SK-N-SH (cell line): Measurements from ENCODE around the gene TRIM44. TPM values are rescaled to one million over a fixed set of nuclear protein-coding genes. Genes with fewer than 3 reads are reported as not detected.

Experiments used
- CTCF ChIA-PET: fragments of 300-600, 350-600 bp; formaldehyde crosslinking; extraction: SDS; loops from one replicate; lab custom pipeline; 2021; lab: Yijun Ruan, JAX
- POLR2A ChIA-PET: fragments of 350-600 bp; sonication (Branson Sonifier 250); formaldehyde crosslinking; extraction: SDS; loops from one replicate; lab custom pipeline; 2020; ENCODE audit warnings: antibody characterized with exemption, inconsistent platforms; lab: Yijun Ruan, JAX
- DNase-seq: peaks from one replicate; pipeline ENCODE4 v3.0.0; 2012
- H2AFZ ChIP-seq: fragments of 200-600 bp; sonication (generic); 2 replicates; pipeline ENCODE4 v1.8.1; 2016; ENCODE audit warnings: antibody characterized with exemption, mild to moderate bottlenecking, low read depth
- H3F3A ChIP-seq: fragments of 200-600 bp; sonication (generic); replicated peaks from 2 replicates; pipeline ENCODE3; 2016; ENCODE audit warnings: antibody characterized with exemption, mild to moderate bottlenecking; ENCODE audit not compliant: insufficient read depth
- H3K27ac ChIP-seq, 2 experiments: fragments of 200-500 bp in 1 of 2; fragments of 200-600 bp in 1 of 2; sonication (Bioruptor generic) in 1 of 2; sonication (generic), shearing (Covaris generic) in 1 of 2; 2 replicates each; pipeline versions ENCODE4 v1.5.1 to v1.6.1; 2014 to 2016; ENCODE audit warnings: low read depth in 2 of 2, inconsistent platforms in 1 of 2, low read length in 1 of 2, mild to moderate bottlenecking in 1 of 2, mixed read lengths in 1 of 2
- H3K27me3 ChIP-seq: fragments of 200-600 bp; sonication (generic), shearing (Covaris generic); 2 replicates; pipeline ENCODE4 v1.6.1; 2016; ENCODE audit warnings: mixed run types; ENCODE audit not compliant: insufficient read depth
- H3K36me3 ChIP-seq, 2 experiments: fragments of 200-500 bp in 1 of 2; fragments of 200-600 bp in 1 of 2; sonication (Bioruptor generic) in 1 of 2; sonication (generic) in 1 of 2; replicated peaks in 1 of 2; 2 replicates each; pipeline versions ENCODE3 to v1.5.1; 2014 to 2016; ENCODE audit warnings: low read length in 1 of 2, mild to moderate bottlenecking in 1 of 2; ENCODE audit not compliant: insufficient read depth in 2 of 2, control insufficient read depth in 1 of 2
- H3K4me1 ChIP-seq, 2 experiments: fragments of 200-500 bp in 1 of 2; fragments of 200-600 bp in 1 of 2; sonication (Bioruptor generic) in 1 of 2; sonication (generic), shearing (Covaris generic) in 1 of 2; 2 replicates each; pipeline versions ENCODE4 v1.5.1 to v1.6.1; 2014 to 2016; ENCODE audit warnings: low read depth in 1 of 2, low read length in 1 of 2, mixed run types in 1 of 2; ENCODE audit not compliant: insufficient read depth in 2 of 2, control insufficient read depth in 1 of 2
- H3K4me2 ChIP-seq: fragments of 200-600 bp; sonication (generic), shearing (Covaris generic); 2 replicates; pipeline ENCODE4 v1.6.1; 2017; ENCODE audit warnings: mixed run types
- H3K4me3 ChIP-seq, 2 experiments: fragments of 200-500 bp in 1 of 2; fragments of 200-600 bp in 1 of 2; sonication (Bioruptor generic) in 1 of 2; sonication (generic), shearing (Covaris generic) in 1 of 2; 2 replicates each; pipeline versions ENCODE4 v1.5.1 to v1.8.1; 2014 to 2016; ENCODE audit warnings: low read depth in 2 of 2, inconsistent platforms in 1 of 2, low read length in 1 of 2, mild to moderate bottlenecking in 1 of 2, mixed read lengths in 1 of 2, moderate library complexity in 1 of 2
- H3K79me2 ChIP-seq: fragments of 200-600 bp; sonication (generic); 2 replicates; pipeline ENCODE4 v1.8.1; 2017; ENCODE audit warnings: mild to moderate bottlenecking; ENCODE audit not compliant: insufficient read depth
- H3K9ac ChIP-seq: fragments of 200-600 bp; sonication (generic); 2 replicates; pipeline ENCODE4 v1.6.1; 2017; ENCODE audit warnings: mixed run types
- H3K9me2 ChIP-seq: fragments of 200-600 bp; sonication (generic); 2 replicates; pipeline ENCODE4 v1.6.1; 2017; ENCODE audit warnings: mixed run types
- H3K9me3 ChIP-seq: fragments of 200-600 bp; sonication (generic); 2 replicates; pipeline ENCODE4 v1.6.1; 2017; ENCODE audit warnings: mixed run types, mild to moderate bottlenecking, moderate library complexity
- H4K20me1 ChIP-seq: fragments of 200-600 bp; sonication (generic); 2 replicates; pipeline ENCODE4 v1.6.1; 2017; ENCODE audit warnings: mild to moderate bottlenecking, mixed run types; ENCODE audit not compliant: insufficient read depth
- FOSL2 ChIP-seq: IDR thresholded peaks from 2 replicates; pipeline ENCODE4 v1.4.0; 2012; ENCODE audit warnings: low read depth, mild to moderate bottlenecking, moderate library complexity, borderline replicate concordance
- GATA2 ChIP-seq: sonication (generic); formaldehyde crosslinking; IDR thresholded peaks from 2 replicates; pipeline ENCODE4 v1.5.0; 2020; ENCODE audit warnings: mild to moderate bottlenecking, missing genetic modification reagents
- MEF2A ChIP-seq: IDR thresholded peaks from 2 replicates; pipeline ENCODE4 v1.4.0; 2012; ENCODE audit warnings: low read depth, borderline replicate concordance
- NFIC ChIP-seq: IDR thresholded peaks from 2 replicates; pipeline ENCODE4 v1.4.0; 2012; ENCODE audit warnings: borderline replicate concordance
- RFX5 ChIP-seq: IDR thresholded peaks from 2 replicates; pipeline ENCODE4 v1.6.1; 2012; ENCODE audit warnings: mild to moderate bottlenecking, improper control_type of control experiment, low read length
- RXRA ChIP-seq: IDR thresholded peaks from 2 replicates; pipeline ENCODE4 v1.4.0; 2012; ENCODE audit warnings: low read depth, mild to moderate bottlenecking, borderline replicate concordance
- SIN3A ChIP-seq: IDR thresholded peaks from 2 replicates; pipeline ENCODE4 v1.6.1; 2012; ENCODE audit warnings: low read depth, mild to moderate bottlenecking, low read length, moderate library complexity, borderline replicate concordance
- SMC3 ChIP-seq: IDR thresholded peaks from 2 replicates; pipeline ENCODE4 v1.6.1; 2012; ENCODE audit warnings: low read depth, low read length, improper control_type of control experiment
- TCF12 ChIP-seq: IDR thresholded peaks from 2 replicates; pipeline ENCODE4 v1.4.0; 2012
- WGBS: methylation state at CpG from one replicate; pipeline ENCODE4 v1.1.6; 2017; ENCODE audit warnings: low lambda C conversion rate; 5-methylcytosine and 5-hydroxymethylcytosine counted together
- polyA plus RNA-seq, 3 experiments: library from polyadenylated mRNA; depleted of rRNA; stranded (reverse); fragments of >200 nt; gene quantifications; 2 replicates each; pipeline ENCODE4 v1.2.3, GENCODE V29; 2012
- TF ChIP-seq, protein P1 (sequence below): IDR thresholded peaks from 2 replicates; pipeline ENCODE4 v1.4.0; 2012; ENCODE audit warnings: low read depth, borderline replicate concordance
- TF ChIP-seq, protein P2 (sequence below): IDR thresholded peaks from 2 replicates; pipeline ENCODE4 v1.4.0; 2012; ENCODE audit warnings: low read depth

TRIM44 gene
- polyA plus RNA-seq, 1 of the 3 experiments (the other 2 are of a cell fraction), result 34.1 TPM

DNA sequence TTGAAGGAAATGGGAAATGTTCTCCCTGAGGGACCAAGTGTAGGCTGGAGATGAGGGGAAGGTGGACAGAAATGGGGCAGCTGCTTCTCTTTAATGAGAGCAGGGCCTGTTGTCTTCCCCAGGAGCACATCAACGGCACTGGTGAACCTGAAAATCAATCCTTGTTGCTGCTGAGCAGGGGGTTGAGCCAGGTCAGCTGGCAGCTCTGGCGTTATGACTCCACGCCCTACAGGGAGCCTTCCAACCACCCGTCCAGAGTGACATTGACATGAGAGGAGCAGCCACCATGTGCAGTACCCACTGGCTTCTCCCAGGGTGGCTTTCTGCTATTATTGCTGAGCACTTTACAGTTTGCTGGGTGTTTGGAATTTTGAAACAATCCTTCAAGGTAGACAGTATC lies 164.4 kb downstream of the TRIM44 start:
- no peaks in the 10 kb centered on the region for H3K79me2 ChIP-seq
- no peak overlapping the region for H3K27ac ChIP-seq
- no peak for TF ChIP-seq MEF2A
- no peak for TF ChIP-seq TCF12
- TF ChIP-seq, protein P1, sequence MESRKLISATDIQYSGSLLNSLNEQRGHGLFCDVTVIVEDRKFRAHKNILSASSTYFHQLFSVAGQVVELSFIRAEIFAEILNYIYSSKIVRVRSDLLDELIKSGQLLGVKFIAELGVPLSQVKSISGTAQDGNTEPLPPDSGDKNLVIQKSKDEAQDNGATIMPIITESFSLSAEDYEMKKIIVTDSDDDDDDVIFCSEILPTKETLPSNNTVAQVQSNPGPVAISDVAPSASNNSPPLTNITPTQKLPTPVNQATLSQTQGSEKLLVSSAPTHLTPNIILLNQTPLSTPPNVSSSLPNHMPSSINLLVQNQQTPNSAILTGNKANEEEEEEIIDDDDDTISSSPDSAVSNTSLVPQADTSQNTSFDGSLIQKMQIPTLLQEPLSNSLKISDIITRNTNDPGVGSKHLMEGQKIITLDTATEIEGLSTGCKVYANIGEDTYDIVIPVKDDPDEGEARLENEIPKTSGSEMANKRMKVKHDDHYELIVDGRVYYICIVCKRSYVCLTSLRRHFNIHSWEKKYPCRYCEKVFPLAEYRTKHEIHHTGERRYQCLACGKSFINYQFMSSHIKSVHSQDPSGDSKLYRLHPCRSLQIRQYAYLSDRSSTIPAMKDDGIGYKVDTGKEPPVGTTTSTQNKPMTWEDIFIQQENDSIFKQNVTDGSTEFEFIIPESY, result no peak
- no peak for TF ChIP-seq GATA2
- TF ChIP-seq SMC3, result no peak
- TF ChIP-seq NFIC, result no peak
- TF ChIP-seq, protein P2, sequence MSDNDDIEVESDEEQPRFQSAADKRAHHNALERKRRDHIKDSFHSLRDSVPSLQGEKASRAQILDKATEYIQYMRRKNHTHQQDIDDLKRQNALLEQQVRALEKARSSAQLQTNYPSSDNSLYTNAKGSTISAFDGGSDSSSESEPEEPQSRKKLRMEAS, result no peak
- no peak for TF ChIP-seq FOSL2
- no peak for TF ChIP-seq RXRA
- TF ChIP-seq RFX5, result no peak
- ChIA-PET POLR2A (no interaction called here), CTCF (interaction anchor here (1.0 to 2.7 kb wide), 2 partner anchors 440 to 652 kb away, joined by 4 to 14 read pairs; no protein-coding TSS in a partner anchor)
- H3K4me1 ChIP-seq, result peaks cover 6 to 12% of the 10 kb centered on the region in 2 experiments; a peak in 3 of 4 replicates
- no peaks in the 10 kb centered on the region for H3K36me3 ChIP-seq
- H3F3A ChIP-seq, result no peaks in the 10 kb centered on the region
- no peak overlapping the region for H3K4me2 ChIP-seq
- no peak overlapping the region for H2AFZ ChIP-seq
- DNase-seq, result no peak
- 50% methylated on average over 2 of the region's 4 CpGs for WGBS
- H3K9me2 ChIP-seq, result no peaks in the 10 kb centered on the region
- no peak overlapping the region for H3K4me3 ChIP-seq
- H4K20me1 ChIP-seq, result no peaks in the 10 kb centered on the region
- H3K9me3 ChIP-seq, result no peaks in the 10 kb centered on the region
- no peak overlapping the region for H3K9ac ChIP-seq
- H3K27me3 ChIP-seq, result no peaks in the 10 kb centered on the region

GRCh38 chr11:35836205-35836604 lies 173.6 kb downstream of the TRIM44 start:
- H3K4me1 ChIP-seq, result no peaks in the 10 kb centered on the region; a peak in 2 of 4 replicates
- H3K27ac ChIP-seq, result no peak overlapping the region
- no peaks in the 10 kb centered on the region for H3K9me3 ChIP-seq
- H3K4me2 ChIP-seq, result no peak overlapping the region
- no peaks in the 10 kb centered on the region for H3K36me3 ChIP-seq
- no peaks in the 10 kb centered on the region for H3F3A ChIP-seq
- no peaks in the 10 kb centered on the region for H4K20me1 ChIP-seq
- no peaks in the 10 kb centered on the region for H3K27me3 ChIP-seq
- H2AFZ ChIP-seq, result no peak overlapping the region
- H3K79me2 ChIP-seq, result no peaks in the 10 kb centered on the region
- ChIA-PET POLR2A (no interaction called here), CTCF (interaction anchor here (1.3 to 9.4 kb wide), 2 partner anchors 12 to 13 kb away, joined by 4 to 107 read pairs; no protein-coding TSS in a partner anchor)
- no peak overlapping the region for H3K9ac ChIP-seq
- TF ChIP-seq, protein P1, result no peak
- TF ChIP-seq SIN3A, result no peak
- 49% methylated on average over 4 of the region's 4 CpGs for WGBS
- no peak overlapping the region for H3K4me3 ChIP-seq
- no peak for DNase-seq
- no peaks in the 10 kb centered on the region for H3K9me2 ChIP-seq
